ENCODE results near the gene TTC8.
A peak's percentile ranks its signal among the peaks of the same experiment; 100 is the strongest.
"Not testable (repeated sequence)": the region's sequence is repeated elsewhere in the genome, so short reads cannot be mapped to it uniquely, and the experiment has no call there.

Gene TTC8

DNA sequence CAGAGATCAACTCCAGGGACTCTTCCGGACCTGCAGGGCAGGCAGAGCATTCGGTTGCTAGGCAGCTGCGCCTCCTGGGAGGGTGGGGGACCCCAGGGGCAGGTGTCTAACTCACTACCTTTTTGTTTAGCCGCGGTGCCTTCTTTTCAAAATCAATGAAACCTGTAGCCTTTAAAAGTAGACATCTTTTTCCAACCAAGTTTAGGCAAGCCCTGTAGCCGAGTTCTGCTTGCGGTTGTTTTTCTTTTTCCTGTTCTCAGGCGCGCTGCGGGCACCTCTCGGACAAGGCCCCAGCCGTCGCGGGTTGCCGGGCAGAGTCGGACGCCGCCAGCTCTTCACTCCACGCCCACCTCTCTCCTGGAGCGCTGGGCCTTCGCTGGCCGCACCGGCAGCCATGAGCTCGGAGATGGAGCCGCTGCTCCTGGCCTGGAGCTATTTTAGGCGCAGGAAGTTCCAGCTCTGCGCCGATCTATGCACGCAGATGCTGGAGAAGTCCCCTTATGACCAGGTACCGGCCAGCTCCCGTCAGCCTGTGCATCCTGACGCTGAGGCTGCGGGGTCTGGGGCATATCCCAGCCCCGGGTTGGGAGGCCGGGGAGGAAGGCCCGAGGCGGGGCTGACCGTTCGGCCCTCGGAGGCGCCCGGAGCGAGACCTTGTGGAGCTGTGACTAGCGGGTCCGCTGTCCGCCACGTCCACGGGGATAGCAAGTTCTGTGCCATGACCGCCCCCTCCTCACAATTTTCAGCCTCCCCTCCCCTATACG lies at the start of gene TTC8:
Gene TTC8, plus strand, starts transcription at position 338 of the 764 bp plus-strand sequence. Its CDS starts 57 bp downstream, at position 395.
- peak; percentile 84 for DNase-seq

DNA sequence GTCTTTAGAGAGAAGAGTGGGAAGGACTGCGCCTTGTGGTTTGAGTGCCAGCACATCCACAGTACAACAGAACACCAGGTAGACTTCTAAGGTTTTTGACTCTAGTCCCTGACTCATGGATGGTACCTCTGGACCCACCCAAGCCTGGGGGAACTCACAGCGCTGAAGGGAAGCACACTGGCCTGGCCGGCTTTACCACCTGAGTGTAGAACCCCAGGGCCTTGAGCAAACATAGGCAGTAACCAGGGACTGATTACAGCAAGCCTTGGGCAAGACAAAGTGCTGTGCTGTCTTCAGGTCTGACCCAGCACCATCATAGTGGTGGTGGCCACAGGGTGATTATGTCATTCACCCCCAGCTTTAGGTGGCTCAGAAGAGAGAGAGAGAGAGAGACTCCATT lies 48.9 kb upstream of the TTC8 start:
- no peak for DNase-seq

DNA sequence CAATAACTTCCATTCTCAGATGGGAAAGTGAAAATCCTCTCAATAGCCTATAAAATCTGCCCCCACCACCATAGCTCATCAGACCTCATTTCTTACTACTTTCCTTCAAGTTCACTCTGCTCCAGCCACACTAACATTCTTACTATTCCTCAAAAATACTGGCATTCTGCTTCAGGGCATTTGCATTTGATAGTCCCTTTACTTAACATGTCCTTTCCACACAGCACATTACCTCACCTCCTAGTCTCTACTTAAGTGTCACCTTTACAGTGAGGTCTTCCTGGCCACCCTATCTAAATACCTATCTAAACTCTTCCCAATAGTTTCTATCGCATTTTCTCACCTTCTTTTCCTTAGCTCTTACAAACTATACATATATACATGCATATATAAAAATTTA lies 38.5 kb upstream of the TTC8 start:
- DNase-seq = no peak

DNA sequence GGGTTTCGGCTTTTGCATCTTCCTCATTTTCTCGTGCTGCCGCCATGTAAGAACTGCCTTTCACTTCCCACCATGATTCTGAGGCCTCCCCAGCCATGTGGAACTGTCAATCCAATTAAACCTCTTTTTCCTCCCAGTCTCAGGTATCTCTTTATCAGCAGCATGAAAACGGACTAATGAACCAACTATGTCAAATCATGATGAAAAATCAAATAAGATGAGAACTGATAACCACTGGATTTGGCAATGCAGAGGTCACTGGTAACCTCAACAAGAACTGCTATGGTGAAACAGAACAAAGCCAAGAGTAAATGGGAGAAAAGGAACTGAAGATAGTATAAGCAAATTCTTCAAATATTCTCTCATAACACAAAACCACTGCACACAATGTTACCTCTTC lies 37.7 kb upstream of the TTC8 start:
- no peak for DNase-seq

DNA sequence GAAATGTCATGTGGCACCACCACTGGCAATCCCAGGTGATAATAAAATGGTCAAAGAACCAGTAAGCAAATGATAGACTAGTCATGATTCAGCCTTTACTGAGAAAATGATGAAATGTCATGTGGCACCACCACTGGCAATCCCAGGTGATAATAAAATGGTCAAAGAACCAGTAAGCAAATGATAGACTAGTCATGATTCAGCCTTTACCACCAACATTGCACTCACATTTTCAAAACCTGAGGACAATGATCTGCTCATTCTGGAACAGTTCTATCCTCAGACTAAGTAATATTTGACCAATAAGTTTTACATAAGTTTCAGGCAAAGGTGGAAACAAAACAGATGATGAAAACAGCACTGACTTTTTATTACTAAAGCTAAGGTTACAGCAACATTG lies 34.9 kb upstream of the TTC8 start:
- not testable (repeated sequence) for DNase-seq

DNA sequence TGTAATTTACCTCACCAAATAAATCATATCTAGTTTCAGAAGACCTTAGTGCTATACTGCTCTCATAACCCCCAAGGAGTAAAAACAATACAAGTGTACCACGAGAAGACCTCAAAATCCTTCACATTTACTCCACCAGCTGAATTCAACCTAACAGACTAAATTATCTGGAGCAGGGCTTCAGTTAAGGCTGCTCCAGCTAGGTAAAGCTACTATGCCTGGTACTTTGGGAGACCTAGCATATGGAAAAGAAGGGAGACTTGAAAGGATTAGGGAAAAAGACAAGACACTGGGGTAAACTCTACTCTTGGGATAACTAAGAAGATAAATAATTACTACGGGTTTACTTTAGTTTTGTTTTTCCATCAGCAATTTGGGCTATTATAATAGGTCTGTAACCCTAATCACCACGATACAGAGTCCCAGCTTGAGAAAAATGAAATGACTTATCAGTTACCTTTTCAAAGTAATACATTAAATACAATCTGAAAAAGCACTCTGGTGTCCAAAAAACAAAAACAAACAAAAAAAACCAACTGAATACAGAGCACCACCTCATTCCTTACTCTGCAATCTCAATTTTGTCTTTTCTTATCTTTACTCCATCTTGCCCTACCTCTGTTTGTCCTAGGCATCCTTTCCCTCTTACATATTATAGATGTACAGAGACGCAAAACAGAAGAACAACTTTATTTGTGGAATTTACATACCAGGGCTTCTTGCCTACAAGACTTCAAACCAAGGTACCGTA lies 33.8 kb upstream of the TTC8 start:
- no peak for DNase-seq

DNA sequence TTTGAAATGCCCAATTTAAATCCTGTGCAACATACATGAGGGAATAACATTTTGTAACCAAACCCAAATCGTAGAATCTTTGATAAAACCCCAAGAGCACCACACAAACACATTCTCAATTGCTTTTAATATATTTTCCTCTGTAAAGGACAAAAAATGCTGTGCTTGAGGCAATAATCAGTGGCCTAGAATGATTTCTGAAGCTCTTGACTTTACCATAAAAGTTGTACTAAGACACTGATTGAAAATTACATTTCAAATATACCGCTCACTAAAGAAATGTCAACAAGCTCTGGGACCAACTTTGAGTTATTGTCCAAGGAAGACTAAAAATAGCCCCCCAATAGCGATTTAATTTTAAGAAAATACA lies 33.2 kb upstream of the TTC8 start:
- DNase-seq = no peak

DNA sequence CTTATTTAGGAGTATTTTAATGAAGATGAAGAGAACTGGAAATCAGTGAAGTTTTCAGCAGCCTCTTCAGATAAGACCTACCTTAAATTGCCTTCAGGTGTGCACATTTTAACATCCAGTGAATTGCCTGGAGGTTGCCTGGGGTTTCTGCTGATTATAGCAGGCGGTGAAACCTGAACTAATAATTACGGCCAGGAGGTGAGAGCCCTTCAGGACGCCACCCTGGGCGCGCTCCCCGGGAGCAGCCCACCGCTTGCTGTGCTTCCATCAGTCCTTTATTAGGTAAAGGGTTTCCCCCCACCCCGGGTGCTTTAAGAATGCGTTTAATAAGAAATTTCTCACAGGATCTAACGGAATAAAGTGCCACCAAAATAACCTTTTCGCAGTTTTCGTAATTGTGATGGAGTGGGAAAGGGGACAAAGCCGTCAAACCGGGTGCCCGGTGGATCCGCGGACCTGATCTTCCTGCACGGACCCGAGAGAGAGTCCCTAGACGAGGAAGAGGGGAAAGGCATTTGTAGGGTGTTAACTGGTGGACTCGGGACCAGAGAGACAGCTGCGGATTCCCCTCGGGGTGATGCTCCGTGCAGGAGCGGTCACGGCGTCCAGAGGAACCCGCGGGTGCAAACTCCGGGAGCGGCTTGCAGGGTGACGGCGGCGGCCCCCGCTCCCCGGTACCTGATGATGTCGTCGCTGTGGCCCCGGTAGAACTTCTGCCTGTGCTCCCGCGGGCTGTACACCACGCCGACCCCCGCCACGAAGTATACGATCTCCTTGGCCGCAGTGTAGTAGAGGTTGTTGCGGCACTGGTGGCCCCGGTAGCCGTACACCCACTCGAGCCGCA lies 32.6 kb upstream of the TTC8 start:
- no peak for DNase-seq

DNA sequence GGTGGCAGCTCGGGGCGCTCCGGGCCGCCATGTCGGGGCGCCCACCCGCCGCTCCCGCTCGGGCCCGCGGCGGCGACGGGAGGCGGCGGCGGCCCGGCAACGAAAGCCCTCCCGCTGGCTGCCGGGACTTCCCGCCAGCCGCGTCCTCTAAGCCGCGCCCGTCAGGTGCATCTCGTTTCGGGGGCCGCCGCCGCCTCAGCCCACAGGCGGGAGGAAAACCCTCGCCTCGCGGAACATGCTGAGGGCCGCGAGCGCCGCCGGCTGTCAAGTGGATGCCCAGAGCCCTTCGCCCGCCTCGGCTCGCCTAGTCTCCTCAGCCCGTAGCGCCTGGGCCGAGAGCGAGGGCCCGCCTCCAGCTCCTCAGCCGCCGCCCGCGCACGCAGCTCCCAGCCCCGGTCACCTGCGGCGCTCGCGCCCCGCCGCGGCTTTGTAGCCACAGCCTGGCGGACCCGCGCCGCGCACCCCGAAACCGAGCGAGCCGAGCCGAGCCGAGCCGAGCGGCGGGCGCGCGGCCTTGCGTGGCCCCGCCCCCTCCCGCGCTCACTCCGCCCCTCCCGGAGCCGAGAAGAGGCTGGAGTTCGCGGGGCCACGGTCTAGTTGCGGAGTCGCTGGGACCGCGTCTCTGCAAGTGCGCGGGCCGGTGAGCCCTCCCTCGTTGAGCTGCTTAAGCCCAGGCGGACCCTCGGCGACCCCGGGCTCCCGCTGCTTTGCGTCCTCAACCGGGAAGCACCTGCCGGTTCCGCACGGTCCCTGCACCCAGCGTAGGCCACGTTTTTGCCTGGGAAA lies 31.8 kb upstream of the TTC8 start, which contains the start of gene EML5:
Gene EML5, minus strand, starts transcription at position 481 of the 786 bp plus-strand sequence. Its CDS starts 450 bp downstream, at position 31.
- peak; percentile 86 for DNase-seq

DNA sequence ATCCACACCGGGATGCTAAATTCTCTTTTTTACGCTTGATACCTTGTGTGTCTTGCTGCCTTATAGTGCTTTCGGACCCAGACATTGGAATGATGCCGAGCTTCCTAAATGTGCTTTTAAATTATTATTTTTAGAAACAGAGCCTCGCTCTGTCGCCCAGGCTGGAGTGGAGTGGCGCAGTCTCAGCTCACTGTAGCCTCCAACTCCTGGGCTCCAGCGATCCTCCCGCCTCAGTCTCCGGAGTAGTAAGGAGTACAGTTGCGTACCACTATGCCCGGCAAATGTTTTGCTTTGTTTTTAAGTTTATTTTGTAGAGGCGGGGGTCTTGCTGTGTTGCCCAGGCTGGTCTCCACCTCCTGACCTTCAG lies 31.2 kb upstream of the TTC8 start:
- DNase-seq = no peak

DNA sequence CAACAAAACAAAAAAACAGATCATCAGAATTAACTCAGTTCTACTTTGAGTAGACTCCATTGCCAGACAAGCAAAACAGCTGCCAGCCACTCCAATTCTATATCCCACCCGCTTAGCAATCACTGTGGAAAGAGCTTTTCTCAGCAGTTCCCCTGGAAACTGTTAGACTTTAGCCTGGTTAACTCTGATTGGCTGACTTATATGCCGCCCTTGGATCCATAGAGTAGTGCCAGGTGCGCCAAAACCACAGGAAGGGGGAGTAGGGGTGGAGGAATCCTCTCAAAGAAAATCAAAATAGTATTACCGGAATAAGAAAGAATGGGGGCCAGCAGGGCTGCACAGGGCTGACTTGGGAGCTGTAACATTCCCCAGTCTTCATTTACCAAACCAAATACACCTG lies 26.3 kb upstream of the TTC8 start:
- peak; percentile 45 for DNase-seq

DNA sequence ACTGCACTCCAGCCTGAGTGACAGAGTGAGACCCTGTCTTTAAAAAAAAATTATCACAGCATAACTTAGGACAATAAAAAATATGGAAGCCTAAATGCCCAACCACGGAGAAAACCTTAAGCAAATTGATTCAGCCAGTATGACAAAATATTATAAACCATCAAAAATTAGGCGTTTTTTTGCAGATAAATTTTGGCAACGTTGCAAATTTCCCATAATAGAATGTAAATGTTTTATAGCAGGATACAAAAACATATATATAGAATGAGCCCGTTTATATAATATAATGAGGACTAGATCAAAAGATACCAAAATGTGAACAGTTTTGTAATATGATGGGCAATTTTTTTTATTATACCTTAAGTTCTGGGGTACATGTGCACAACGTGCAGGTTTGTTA lies 24.9 kb upstream of the TTC8 start:
- DNase-seq = no peak

DNA sequence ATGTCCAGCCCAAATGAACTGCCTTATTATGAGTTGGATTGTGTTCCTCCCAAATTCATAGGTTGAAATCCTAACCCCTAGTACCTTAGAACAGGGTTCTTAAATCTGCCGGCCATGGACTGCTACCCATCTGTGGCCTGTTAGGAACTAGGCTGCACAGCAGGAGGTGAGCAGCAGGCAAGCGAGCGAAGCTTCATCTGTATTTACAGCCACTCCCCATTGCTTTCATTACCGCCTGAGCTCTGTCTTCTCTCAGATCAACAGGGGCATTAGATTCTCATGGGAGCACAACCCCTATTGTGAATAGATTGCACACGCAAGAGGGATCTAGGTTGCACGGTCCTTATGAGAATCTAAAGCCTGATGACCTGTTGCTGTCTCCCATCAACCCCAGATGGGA lies 21.9 kb upstream of the TTC8 start:
- no peak for DNase-seq

DNA sequence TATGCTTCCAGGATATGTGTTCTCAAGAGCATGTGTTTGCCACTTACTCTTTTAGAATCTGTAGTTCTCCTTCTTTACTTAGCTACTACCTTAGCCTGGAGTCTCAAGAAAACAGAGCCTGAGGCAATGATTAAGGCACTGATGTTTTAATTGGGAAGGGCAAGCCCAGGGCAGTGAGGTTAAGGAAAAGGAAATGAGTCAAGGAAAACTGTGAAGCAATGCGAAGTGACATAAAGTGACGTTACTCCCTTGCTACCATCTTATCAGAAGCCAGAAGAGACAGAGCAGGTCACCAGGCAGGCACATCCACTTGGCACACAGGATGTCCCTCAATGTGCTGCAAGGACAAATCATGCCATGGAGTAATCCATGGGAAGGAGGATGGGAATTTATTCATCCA lies 20.4 kb upstream of the TTC8 start:
- DNase-seq = no peak

DNA sequence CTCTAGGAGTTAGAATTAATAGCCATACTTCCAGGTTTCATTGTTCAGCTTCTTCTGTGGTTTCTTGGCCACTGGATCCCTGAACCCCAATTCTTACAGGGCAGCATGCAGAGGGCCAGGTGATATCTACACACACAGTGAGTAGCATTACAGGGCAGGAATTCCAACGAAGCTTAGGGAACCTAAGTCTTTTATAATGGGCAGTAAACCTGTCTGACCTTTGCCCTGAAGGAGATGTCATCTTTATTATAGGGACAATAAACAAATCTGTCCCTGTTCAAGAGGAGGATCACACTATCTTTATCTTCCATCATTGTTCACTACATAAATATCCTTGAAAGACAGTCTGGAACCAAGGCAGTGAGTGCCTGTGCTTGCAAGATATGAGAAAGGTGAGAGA lies 20.0 kb upstream of the TTC8 start:
- no peak for DNase-seq

DNA sequence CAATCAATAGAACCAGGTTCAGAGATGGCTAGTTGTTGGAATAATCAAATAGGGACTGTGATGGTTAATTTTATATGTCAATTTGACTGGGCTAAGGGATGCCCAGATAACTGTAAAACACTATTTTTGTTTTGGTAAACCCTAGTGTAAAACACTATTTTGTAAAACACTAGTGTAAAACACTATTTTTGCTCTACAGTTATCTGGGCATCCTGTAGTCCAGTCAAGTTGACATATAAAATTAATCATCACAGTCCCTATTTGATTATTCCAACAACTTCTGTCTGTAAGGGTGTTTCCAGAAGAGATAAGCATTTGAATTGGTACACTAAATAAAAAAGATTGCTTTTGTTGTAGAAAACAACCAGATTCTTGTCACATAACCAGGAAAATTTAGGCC lies 16.1 kb upstream of the TTC8 start:
- no peak for DNase-seq

DNA sequence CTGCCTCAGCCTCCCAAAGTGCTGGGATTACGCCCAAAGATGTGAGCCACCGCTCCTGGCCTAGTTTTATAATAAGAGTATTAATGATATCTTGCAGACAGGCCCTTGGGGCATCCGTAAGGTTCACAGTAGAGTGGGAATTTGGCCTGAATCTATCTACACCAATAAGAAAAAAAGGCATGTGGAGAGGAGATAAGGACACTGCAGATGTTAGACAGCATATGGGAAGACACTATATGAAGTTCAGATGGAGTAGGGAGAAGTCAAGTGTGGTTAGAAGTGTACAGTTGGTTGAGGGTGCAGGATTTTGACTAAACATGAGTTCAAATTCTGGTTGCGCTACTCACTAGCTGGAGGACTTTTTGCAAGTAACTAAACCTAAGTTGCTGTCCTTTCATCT lies 8.5 kb upstream of the TTC8 start:
- DNase-seq = no peak

DNA sequence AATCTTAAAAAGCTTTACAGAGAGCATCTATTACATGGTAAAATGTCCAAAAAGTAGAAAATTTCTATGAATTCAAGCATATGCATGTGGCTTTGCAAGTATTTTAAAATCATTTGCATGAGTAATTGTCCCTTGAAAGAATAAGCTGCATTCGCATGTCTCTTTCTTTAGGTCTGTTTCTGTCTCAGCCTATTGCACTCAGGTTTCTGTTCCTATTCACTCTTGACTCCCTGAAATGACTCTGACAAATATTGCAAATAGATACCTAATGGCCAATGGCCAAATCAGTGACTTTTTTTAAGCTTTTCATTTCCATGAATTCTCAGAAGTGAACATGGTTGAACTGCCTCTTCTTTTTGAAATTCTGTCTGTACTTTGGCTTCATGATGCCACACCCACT lies 6.4 kb upstream of the TTC8 start:
- DNase-seq = no peak

DNA sequence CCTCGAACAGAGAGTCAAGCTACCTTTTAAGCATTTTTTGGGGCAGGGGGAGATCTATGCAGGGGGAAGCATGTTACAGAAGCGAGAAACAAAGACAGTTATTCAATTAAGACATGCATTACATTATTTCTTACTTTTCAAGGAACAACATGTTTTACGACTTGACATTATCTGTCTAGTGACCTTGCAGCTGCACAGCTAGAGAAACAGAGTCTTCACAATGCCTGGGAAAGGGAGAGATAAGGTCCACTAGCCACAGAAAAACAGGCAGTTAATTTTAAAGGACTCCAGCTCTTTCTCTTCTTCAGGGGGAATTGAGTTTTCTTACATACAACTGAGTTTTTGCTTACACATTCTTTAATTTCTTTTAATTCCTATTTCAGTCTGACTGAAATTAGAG lies 4.8 kb upstream of the TTC8 start:
- not testable (repeated sequence) for DNase-seq

DNA sequence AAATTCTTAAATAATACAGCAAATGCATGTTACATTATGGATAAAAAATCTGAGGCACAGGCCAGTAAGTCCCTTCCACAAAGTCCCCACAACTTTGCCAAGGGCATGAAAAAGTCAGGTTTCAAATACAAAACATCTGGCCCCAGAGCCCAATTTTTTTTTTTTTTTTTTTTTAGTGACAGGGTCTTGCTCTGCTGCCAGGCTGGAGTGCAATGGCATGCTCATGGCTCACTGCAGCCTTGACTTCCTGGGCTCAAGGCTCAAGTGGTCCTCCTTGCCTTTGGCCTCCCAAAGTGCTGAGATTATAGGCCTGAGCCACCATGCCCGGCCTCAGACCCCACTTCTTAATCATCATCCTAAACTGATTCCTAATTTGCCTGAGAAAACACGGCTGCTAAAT lies 3.1 kb upstream of the TTC8 start:
- DNase-seq = no peak

DNA sequence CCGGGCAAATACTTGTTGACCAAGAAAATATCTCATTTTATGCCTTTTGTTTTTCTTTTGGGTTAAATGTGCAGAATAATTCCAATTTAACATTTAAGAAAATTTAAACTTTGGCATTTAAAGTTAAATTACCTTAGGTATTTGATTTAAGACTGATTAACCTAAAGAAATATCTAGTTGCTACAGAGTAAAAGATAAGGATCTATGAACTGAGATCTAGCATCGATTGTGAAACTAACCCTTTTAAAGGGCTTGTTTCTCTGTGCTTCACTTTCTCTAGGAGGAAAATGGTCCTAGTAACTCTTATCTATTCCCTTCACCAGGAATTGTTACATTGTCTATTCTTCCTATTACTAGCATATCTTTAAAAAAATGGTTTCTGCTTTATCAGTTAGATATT lies 2.6 kb upstream of the TTC8 start:
- no peak for DNase-seq

DNA sequence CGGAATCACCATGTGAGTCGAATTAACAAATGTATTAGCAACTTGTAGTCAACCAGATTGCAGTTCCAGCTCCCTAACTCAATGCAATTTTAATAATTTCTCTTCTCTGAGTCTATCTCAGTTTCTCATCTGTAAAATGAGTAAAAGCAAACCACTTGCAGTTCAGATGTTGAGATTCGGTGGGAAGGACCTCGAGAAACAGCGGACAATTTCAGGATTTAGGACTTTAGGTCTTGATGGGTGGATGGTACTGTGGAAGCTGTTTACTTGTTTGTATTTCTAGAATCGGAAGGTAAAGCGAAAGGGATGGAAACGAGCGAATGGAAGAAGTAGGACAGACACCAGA lies 510 bp upstream of the TTC8 start:
- no peak for DNase-seq

DNA sequence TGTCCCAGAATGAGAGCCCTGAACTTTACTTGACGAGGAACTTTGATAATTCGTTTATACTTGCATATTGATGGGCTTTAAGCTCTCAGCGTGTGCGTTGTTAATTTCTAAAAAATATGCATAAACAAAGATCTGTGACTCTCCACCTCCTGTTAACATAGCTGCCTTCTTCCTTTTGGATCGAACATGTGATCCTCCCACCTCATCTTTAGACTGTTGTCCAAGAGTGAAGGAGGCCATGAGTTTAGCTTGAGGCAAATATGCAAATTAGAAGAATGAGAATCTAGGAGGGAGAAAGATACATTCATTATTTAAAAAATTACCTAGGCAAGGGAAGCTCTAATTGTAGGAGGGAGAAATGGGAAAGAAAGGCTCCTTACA lies 617 bp downstream of the TTC8 start:
- no peak for DNase-seq
